Measurements from ENCODE around the gene ALOX15.

ALOX15 gene

GRCh38 chr17:4588391-4588790 is 53.1 kb downstream of the ALOX15 start:
- no peak for DNase-seq (ENCODE audit: low spot score)
- no peak for TF ChIP-seq CTCF (IDR thresholded peaks at IDR 0.05; ENCODE audit: extremely low read depth, missing control alignments)

GRCh38 chr17:4587803-4588202 is 53.7 kb downstream of the ALOX15 start:
- no peak for TF ChIP-seq CTCF (IDR thresholded peaks at IDR 0.05; ENCODE audit: extremely low read depth, missing control alignments)
- no peak for DNase-seq (ENCODE audit: low spot score)

- no peak for DNase-seq (ENCODE audit: low spot score)
- no peak for TF ChIP-seq CTCF (IDR thresholded peaks at IDR 0.05; ENCODE audit: extremely low read depth, missing control alignments)
Observed at GRCh38 chr17:4587195-4587594, 54.3 kb downstream of the ALOX15 start.

- TF ChIP-seq CTCF (IDR thresholded peaks at IDR 0.05; ENCODE audit: extremely low read depth, missing control alignments), result no peak
- DNase-seq (ENCODE audit: low spot score), result no peak
Observed at GRCh38 chr17:4586043-4586442, 55.4 kb downstream of the ALOX15 start.

GRCh38 chr17:4585638-4585994 is 55.9 kb downstream of the ALOX15 start:
- DNase-seq (ENCODE audit: low spot score), result no peak
- TF ChIP-seq CTCF (IDR thresholded peaks at IDR 0.05; ENCODE audit: extremely low read depth, missing control alignments), result no peak

GRCh38 chr17:4584917-4585637 is 56.4 kb downstream of the ALOX15 start:
- DNase-seq (ENCODE audit: low spot score), result no peak
- no peak for TF ChIP-seq CTCF (IDR thresholded peaks at IDR 0.05; ENCODE audit: extremely low read depth, missing control alignments)

GRCh38 chr17:4584101-4584916 is 57.2 kb downstream of the ALOX15 start, which contains the start of gene SMTNL2:
SMTNL2 (plus strand) TSS chr17:4584529; CDS start chr17:4584606, 77 bp downstream.
- no peak for TF ChIP-seq CTCF (IDR thresholded peaks at IDR 0.05; ENCODE audit: extremely low read depth, missing control alignments)
- DNase-seq (ENCODE audit: low spot score), result peak; percentile 69

All from GM20000 (cell line).